GM21528 (cell line): ENCODE results near the gene SYTL2.

Source experiments
- ATAC-seq: cut with Tn5 transposase; IDR thresholded peaks from one replicate; pipeline ENCODE4 v1.9.1; 2021; ENCODE audit warnings: mild to moderate bottlenecking, moderate library complexity; ENCODE audit not compliant: unreplicated experiment, low FRiP score

SYTL2 gene

GRCh38 chr11:85742348-85742747 is 68.6 kb downstream of the SYTL2 start:
- no peak for ATAC-seq

GRCh38 chr11:85740481-85741400 is 70.2 kb downstream of the SYTL2 start:
- no peak for ATAC-seq

GRCh38 chr11:85737738-85738137 is 73.2 kb downstream of the SYTL2 start:
- no peak for ATAC-seq

- no peak for ATAC-seq
These were observed 75.0 kb downstream of the SYTL2 start for GRCh38 chr11:85735876-85736460.

- peak; percentile 54 for ATAC-seq
These were observed 78.0 kb downstream of the SYTL2 start for GRCh38 chr11:85732965-85733364.

GRCh38 chr11:85726381-85726780 is 84.6 kb downstream of the SYTL2 start:
- ATAC-seq: no peak

- no peak for ATAC-seq
These were observed 85.3 kb downstream of the SYTL2 start for GRCh38 chr11:85725510-85726258.

GRCh38 chr11:85724748-85725465 is 86.0 kb downstream of the SYTL2 start:
- ATAC-seq: no peak

- no peak for ATAC-seq
These were observed 87.9 kb downstream of the SYTL2 start for GRCh38 chr11:85723088-85723487.

- no peak for ATAC-seq
These were observed 89.8 kb downstream of the SYTL2 start for GRCh38 chr11:85721191-85721590.

- no peak for ATAC-seq
These were observed 91.7 kb downstream of the SYTL2 start for GRCh38 chr11:85718991-85719807.

GRCh38 chr11:85718126-85718943 is 92.6 kb downstream of the SYTL2 start:
- ATAC-seq: no peak

GRCh38 chr11:85717429-85717828 is 93.5 kb downstream of the SYTL2 start:
- no peak for ATAC-seq

- no peak for ATAC-seq
These were observed 98.0 kb downstream of the SYTL2 start for GRCh38 chr11:85712953-85713352.

GRCh38 chr11:85710917-85711316 is 100.0 kb downstream of the SYTL2 start:
- ATAC-seq: no peak

- ATAC-seq: no peak
These were observed 100.8 kb downstream of the SYTL2 start for GRCh38 chr11:85709941-85710702.

- ATAC-seq: no peak
These were observed 105.1 kb downstream of the SYTL2 start for GRCh38 chr11:85705800-85706199.

- ATAC-seq: no peak
These were observed 106.0 kb downstream of the SYTL2 start for GRCh38 chr11:85704967-85705366.
